Measurements from ENCODE around the gene RUBCN.
"Not testable (repeated sequence)": the region's sequence is repeated elsewhere in the genome, so short reads cannot be mapped to it uniquely, and the experiment has no call there.

The RUBCN gene

DNA sequence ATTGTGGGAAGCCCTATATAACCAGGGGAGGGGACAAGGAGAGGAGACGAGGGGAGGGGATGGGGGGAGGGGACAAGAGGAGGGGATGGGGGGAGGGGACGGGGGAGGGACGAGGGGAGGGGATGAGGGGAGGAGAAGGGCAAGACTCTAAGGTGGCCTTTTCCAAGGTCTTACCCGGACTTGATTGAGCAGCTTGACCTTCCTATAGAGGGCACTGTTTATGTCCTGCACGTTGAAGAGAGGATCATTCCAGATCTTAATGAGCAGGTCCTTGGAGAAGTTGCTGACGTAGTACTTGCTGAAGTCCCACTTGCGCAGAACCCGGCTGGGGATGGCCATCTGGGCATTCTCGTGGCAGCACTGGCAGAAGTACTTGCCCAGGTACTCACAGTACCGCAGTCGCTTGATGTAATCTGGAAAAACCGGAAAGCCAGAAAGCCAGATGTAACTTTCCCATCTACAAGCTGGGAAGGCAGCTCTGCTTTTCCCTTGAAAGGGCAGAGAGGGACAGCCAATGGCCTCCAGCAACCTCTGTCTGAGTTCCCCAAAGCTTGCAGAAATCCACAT, 55.7 kb downstream of the RUBCN start:
- no peak for DNase-seq

DNA sequence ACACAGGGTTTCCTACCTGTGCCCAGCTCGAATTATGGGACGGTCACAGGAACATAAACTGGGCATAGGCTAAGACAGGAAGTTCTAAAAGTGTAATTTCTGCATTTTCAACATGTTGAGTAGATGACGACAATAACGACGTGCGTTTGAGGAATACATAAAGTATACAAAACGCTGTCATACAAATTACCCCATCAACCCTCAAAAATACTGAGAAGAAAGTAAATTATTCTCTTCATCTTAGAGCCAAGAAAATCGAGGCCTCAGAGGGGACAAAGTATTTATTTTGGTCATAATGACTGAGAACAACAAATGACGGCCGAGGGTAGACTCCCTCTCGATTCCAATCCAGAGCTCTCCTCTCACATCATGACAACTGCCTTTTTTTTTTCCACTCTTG, 60.8 kb downstream of the RUBCN start:
- no peak for DNase-seq

DNA sequence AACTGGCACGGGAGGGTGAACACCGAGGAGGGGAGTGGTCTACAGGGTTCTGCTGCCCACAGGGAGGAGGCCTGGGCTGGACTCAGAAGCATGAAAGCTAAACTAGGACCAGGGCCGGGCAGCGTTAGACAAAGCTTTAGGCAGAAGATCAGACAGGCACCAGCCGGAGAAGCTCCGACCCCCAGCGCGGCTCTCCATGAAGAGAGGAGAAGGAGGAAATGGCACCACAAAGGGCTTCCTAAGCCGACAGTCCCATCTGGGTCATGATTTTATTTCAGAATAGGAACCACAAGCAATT, 61.2 kb downstream of the RUBCN start:
- DNase-seq, result no peak

DNA sequence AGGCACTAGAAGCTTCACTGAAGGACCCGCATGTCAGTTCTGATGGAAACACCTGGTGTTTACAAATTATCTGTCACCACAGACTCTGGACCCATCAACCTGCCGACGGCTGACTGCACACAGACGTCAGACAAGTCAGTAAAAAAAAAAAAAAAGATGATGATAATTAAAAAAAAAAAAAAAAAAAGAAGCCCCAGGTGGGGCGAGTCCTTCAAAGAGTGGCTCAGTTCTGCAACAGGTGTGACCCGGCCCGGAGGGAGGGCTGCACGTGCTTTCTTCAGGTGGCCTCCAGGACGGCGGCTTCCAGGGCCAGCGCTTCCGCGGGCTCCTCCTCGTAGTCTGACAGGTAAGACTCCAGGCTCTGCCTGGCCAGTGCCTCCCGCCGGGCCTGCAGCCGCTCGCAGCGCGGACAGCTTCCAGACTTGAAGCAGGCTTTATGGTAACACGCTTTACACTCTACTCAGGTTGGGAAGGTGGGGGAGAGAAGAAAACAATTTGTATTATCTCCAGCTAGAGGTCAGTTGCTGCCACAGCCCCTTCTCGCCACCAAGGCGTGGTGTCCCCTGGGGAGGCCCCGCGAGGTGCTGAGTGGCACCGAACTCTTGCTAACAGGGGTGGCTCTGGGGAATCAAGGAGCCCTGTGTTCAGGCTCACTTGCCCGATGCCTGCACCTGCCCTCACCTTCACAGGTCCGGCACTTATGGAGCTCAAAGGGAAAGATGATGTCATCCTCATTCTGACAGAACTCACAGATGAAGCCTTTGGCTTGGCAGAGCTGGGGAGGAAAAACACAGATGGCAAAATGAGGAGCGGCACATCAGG, 61.8 kb downstream of the RUBCN start:
- no peak for DNase-seq

DNA sequence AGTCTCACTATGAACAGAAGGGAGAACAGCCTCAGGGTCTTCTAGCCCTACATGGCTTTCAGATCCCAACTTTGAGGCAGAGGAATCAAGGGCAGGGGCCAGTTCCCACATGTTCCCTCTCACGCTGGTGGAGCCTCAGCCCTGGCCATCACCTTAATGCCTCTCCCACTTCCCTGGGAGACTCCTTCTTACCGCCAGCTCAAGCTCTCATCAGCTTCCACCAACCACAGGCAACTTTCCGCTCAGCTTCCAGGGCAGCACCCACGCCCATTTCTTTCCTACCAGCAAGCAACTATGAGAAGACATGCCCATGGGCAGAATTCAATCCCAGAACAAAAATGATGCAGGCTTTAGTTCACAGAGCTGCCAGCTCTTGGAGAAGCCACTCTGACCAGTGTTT, 63.5 kb downstream of the RUBCN start:
- no peak for DNase-seq

DNA sequence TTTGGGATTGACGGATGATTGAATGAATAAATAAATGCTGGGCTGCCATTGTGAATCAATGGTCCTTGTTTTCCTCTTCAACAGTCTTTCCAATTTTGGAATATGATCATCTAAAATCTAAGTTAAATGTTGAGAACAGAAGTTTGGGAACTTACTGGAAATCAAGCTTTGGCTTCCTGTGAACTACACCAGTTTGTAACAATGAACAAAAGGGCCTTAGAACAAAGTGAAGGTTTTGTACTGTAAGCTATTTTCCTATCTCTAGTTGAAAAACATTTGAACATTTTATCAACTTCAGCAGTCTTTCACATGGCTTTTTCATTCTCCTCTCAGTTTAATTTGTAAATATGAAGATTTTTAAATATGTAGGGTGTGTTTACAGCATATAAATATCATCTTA, 66.3 kb downstream of the RUBCN start:
- no peak for DNase-seq

DNA sequence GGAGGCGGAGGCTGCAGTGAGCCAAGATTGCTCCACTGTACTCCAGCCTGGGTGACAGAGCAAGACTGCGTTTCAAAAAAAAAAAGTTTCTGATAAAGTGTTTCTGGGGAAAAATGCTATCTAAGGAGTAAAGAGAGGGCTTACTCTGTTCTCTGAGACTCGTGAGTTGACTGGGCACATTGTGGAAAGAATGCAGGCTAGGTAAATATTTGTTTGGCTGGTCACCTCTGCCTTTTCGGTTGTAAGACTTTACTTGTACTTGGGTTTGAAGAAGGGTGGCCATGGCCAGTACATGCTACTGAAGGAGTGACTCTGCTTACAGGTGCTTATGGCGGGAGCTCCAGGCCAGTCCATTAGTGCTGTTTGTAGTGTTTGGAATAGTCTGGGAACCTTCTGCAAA, 68.7 kb downstream of the RUBCN start:
- no peak for DNase-seq

DNA sequence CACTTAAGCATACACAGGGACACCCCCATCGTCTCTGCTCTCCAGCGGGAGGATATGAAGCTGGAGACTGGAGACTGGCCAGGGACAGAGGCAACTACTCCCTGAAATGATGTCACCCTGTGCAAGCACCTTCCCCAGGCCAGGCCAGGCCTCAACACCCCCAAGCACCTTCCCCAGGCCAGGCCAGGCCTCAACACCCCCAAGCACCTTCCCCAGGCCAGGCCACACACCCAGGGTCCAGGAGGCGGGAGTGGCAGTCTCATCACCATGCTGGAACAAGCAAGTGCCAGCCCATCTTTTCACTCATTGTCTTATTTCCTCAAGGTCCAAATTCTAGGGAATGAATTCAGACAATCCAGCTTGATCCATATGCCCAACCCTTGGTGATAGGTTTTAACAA, 69.4 kb downstream of the RUBCN start:
- DNase-seq, result not testable (repeated sequence)

DNA sequence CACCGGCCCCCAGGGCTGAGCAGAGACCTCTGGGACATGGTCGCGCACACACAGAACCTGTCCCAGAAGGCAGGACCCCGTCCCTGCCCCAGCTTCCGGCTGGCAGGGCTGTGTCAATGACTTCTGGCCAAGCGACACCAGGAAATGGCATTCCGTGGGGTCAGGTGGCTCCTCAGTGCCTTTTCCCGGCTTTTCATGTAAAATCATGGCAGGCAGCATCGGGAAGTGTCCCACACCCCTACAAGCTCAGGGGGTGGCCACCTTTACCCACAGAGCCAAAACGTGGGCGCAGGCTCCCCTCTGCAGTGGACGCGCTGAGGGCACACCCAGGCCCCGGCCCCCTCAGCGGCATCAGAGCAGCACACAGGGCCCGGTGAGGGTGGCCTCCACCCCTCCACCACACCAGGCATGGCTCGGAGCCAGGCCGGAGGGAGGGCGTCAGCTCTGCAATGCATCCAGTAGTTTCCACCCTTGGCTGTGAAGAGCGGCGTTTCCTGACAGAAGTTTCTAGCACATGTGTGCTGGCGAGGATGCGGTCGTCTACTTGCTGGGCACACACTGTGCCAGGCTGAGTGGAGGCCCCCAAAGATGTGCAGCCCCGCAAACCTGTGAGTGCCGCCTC, 70.4 kb downstream of the RUBCN start:
- DNase-seq, result not testable (repeated sequence)

DNA sequence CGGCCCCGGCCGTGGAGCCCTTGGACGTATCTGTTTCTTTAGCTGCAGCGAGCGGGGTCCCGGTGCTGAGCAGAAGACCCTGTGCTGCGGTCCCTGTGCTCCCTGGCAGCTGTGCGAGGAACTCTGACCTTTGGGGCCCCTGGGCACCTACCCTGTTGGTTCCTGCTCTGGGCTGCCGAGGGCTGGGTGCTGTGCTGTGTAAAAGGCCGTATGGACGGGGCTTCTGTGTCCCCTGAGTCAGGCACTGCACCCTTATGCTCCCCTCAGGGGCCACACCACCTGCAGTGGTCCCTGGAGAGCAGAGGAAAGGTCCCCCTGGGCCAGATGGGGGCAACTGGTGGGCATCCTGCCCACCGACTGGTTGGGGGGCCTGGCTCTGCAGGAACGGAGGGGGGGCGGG, 71.2 kb downstream of the RUBCN start:
- not testable (repeated sequence) for DNase-seq

DNA sequence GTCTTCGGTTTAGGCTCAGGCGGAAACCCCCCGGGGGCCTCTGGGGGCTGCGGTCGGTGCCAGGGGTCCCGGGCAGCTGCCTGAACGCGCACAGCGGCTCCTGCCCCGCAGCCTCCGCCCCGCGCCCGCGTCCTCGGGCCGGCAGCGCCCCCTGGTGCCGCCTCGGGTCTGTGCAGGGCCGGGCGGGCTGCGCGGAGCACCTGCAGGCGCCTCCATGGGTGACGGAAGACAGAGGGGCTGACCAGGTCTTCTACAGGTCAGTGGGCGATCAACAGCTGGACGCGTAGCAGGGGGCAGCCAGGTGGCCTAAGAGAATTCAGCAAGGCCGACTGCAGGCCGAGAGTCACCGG, 71.6 kb downstream of the RUBCN start:
- not testable (repeated sequence) for DNase-seq

DNA sequence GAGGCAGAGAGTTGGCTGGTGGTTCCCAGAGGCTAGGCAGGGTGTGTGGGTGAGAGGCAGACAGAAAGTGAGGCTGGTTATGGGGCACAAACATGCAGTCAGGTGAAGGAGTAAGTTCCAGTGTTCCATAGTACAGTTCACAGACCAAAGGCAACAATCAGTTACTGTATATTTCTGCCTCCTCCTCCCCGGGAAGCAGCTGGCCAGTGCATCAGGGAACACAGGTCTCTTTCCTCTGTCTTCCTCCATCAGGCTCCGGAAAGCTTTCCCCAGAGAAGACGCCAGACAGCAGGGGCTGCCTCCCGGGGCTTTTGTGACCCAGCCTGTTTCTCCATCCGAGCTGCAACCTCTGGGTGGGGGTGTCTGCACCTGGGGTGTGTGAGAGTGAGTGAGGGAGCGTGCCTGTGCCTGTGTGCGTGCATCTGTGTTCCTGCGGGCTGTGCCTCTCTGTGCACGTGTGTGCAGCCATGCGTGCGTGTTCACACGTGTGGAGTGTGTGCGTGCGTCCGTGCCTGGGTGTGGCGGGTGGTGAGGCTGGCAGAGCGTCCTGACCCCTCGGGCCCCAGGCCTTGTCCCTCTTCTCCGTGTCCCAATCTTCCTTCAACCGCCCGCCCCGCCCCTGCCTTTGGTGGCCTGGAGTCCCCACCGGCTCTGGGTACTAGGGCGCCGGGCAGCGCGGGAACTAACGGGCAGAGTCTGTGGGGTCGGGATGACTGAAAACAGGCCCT, 72.1 kb downstream of the RUBCN start:
- peak; percentile 36 for DNase-seq

DNA sequence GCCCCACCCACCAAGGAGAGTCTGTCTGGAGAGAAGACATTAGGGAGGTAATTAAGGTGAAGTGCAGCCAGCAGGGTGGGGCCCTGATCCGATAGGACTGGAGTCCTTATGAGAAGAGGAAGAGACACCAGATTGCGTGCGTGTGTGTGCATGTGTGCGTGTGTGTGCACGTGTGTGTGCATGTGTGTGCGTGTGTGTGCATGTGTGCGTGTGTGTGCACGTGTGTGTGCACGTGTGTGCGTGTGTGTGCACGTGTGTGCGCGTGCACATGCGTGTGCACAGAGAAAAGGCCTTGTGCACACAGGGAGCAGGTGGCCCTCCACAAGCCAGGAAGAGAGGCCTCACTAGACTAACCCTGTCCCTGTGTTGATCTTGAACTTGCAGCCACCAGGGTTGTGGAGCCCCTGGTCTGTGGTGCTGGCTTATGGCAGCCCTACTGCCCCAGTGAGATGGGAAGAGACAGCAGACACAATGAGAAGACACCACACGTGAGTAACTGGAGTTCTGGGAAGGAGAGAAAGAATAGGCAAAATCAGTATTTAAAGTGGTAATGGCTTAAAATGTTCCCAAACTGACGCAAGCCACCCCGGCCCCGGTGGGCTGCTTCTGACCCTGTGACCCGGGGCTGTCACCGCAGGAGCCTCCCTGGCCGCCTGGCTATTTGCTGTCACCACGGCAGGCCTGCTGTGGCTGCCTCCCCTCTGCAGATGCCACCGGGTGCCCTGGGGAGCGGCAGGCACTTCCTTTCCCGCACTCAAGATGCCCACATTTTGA, 73.2 kb downstream of the RUBCN start:
- not testable (repeated sequence) for DNase-seq

DNA sequence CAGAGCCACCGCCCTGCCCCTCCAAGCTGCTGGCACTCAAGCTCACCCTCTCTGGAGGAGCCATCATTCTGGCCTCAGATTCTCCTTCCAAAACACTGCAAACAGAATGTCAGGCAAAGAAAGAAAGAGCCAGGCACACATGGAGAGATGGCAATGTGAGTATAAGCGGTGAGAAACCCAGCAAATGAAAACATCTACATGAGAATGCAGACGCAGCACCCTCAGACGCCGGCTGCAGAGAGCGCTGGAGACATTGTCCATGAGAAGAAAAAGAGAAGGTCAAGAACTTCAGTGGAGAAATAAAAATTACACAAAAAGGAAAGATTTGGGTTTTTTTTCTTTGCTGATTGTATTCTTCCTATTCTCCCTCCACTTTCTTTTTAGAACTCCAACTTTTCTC, 74.4 kb downstream of the RUBCN start:
- not testable (repeated sequence) for DNase-seq

DNA sequence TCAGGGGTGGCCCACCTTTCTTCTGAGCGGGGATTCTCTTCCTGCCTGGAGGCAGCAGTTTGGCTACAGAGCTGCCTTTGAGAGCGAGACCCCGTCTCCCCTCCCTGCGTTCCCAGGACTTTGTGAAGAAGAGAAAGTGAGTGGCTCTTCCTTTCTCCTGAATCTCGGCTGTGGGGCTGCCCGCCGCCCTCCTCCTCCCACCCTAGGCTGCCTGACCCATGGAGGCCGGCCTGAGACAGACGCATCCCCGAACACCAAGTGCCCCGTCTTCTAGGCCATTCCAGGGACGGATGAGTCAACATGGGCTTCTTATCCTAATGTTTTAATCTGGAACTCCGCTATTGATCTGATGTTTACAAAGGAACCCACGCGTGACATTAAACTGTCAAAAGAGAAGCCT, 74.8 kb downstream of the RUBCN start:
- not testable (repeated sequence) for DNase-seq

DNA sequence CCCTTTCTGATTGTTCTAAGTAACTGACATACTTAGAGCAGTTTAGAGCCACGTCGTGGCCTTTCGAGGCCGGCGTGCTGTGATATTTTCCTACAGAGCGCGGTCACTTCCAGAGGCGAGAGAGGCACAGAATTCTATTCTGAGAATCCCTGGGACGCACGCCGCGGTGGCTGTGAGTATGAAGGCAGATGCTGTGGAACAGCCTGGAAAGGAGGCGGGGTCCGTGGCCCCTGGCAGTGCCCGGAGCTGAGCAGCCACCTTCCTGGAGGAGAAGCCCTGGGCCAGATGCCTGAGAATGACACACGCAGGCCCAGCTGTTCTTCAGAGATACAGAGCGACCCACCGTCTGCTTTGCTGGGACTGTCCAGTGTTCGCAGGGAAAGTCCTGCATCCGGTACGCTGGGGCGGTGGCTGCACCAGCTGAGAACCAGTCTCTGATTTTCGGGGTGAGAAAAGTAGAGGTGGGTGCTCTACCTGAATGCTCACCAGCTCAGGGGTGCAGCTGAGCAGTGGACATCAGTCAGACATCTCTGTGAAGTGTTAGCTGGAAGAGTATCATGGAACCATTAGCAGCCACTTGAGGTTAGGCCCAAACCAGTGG, 75.4 kb downstream of the RUBCN start:
- not testable (repeated sequence) for DNase-seq

DNA sequence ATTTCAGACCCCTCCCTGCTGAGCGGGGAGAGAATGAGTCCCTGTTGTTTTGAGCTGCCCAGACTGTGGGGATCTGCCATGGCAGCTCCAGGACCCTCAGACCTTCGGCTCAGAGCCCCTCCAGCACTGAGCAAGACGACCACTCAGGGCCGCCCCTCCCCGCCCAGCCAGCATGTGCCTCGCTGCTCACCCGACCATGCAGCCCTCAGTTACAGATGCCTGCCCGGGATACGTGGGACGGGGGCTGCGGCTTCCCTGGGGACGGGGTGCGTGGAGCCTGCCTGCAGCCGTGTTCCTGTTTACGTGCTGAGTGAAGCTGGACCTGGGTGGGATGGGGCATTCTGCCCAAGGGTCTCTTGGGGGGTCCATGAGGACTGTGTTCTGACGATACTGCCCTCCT, 77.0 kb downstream of the RUBCN start:
- DNase-seq, result not testable (repeated sequence)

DNA sequence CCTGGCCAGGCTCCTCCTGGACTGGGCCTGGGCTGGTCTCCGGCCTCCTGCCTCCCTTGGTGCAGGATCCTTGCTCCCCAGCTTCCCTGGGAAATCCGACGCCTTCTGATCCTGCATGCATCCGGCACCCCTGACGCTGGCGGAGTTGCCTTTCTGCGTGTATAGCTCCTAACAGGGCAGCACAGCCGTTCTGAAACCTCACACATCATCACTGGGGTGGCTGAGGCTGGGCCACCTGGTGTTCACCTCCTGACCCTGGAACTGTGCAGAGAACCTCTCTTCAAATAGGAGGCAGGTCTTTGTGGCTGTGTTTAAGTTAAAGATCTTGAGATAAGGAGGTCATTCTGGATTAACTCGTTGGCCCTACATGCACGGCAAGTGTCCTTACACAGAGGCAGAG, 77.6 kb downstream of the RUBCN start:
- DNase-seq, result not testable (repeated sequence)

DNA sequence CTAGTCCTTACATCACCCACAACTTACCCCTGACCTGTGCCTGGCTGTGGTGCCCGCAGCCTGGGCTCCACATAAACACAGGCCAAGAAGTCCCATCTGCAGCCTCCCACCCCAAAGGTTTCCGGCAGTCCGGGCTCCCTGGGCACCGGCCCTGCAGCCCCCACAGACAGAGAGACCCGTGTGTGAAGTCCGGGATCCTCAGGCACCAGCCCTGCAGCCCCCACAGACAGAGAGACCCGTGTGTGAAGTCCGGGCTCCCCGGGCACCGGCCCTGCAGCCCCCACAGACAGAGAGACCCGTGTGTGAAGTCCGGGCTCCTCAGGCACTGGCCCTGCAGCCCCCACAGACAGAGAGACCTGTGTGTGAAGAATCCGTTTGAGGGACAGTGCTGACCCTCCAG, 78.0 kb downstream of the RUBCN start:
- DNase-seq, result not testable (repeated sequence)

DNA sequence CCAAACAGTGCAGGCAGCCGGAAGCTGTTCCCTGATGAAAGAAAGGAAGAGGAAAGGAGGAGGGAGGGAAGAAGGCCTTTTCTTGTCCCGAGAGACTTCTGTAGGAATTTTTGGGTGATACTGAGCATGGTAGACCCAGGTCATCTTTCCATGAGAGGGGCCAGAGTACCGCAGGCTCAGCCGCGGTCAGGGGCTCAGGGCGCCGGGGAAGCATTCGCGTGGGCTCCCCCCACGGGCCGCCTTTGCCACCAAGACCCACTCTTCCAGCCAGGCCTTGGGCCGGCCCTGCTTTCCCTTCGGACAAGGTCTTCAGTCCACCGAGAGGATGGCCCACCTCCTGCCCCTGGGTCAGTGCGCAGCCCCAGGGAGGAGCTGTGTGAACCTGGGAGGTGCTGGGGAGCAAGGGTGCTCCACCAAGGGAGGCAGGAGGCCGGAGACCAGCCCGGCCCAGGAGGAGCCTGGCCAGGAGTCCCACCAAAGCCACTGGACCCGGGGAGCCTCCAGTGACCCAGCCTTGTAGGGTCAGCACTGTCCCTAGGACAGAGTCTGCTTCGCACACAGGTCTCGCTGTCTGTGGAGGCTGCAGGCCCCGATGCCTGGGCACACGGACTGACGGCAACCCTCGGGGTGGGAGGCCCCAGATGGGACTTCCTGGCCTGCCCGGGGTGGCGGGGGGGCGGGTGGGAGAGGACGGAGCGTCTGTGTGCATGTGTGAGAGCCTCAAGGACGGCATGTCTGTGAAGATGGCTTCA, 79.0 kb downstream of the RUBCN start:
- not testable (repeated sequence) for DNase-seq

DNA sequence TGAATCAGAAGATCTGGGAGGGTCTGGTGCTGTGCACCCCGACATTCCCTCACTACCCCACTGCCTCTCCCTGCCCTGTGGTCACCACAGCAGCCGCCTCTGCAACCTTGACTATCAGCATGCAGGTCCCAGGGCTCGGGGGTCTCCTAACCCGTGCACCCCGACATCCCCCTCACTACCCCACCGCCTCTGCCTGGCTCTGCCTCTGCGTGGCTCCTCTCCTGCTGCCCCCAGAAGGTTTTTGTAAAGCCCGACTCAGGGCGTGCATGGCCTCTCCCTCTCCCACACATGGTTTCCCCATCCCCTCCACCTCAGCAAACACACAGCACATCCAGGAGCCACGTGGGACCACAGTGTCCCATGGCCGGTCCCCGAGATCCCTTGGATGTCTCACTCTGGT, 79.7 kb downstream of the RUBCN start:
- DNase-seq, result not testable (repeated sequence)

DNA sequence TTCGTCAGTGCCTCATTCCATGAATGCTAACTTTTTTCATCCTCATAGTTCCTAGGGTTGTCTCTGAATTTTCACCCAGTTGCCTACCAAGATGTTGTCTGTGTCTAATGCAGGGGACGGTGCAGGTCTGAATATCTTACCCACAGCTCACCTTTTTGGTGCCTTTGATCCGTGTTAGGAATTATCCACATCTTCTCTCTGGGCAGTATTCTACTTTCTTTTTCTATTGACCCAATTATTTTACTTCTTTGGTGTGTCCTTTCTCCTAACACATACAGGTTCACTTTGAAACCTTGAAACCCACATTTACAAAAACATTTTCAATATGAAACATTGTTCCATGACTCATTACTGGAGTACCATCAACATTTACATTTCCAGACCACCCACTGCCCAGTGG, 80.6 kb downstream of the RUBCN start:
- not testable (repeated sequence) for DNase-seq
